Tibial nerve (tissue), 3 donors: ENCODE data around the gene VSIR.

Experiments
- POLR2A ChIP-seq, 2 donors: fragments of 450-650 bp; IDR thresholded peaks; one replicate each; pipeline ENCODE4 v1.6.1; 2017; ENCODE audit warnings: antibody characterized with exemption in 2 of 2, mild to moderate bottlenecking in 2 of 2, moderate library complexity in 2 of 2
- TF ChIP-seq, protein P1 (sequence below), 5 experiments: fragments of 200-600 bp in 3 of 5; fragments of 450-650 bp in 2 of 5; sonication (generic) in 3 of 5; IDR thresholded peaks; one replicate each; pipeline ENCODE4 v1.5.1; 2016 to 2019; ENCODE audit warnings: antibody characterized with exemption in 5 of 5, mild to moderate bottlenecking in 3 of 5, moderate library complexity in 2 of 5

DNA sequence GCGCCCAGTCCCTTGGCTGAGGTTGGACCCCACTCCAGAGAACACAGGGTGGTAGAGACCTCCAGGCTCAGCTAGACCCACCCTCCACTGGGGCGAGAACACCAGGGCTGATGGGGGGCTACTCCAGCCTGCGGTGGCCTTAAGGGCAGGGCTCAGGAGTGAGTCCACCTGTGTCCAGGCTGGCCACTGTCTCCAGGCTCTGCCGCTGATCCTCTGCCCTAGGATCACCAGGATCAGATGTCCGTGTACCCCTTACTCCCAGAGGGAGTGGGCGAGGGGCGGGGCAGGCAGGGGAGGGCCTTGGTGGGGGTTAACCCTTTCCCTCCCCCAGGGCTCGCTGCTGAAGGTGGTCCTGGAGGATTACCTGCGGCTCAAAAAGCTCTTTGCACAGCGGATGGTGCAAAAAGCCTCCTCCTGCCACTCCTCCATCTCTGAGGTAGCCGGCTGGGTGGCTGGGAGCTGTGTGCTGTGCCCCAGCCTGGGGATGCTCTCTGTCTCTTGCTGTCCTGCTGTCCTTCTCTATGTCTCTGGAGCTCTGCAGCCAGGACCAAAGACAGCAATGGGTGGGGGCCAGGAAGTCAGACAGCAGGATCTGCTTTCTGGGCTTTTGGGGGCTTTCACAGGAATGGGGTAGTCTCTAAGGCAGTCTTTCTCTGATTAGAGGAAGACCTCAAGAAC is 39.7 kb upstream of the VSIR start:
- TF ChIP-seq, protein P1, sequence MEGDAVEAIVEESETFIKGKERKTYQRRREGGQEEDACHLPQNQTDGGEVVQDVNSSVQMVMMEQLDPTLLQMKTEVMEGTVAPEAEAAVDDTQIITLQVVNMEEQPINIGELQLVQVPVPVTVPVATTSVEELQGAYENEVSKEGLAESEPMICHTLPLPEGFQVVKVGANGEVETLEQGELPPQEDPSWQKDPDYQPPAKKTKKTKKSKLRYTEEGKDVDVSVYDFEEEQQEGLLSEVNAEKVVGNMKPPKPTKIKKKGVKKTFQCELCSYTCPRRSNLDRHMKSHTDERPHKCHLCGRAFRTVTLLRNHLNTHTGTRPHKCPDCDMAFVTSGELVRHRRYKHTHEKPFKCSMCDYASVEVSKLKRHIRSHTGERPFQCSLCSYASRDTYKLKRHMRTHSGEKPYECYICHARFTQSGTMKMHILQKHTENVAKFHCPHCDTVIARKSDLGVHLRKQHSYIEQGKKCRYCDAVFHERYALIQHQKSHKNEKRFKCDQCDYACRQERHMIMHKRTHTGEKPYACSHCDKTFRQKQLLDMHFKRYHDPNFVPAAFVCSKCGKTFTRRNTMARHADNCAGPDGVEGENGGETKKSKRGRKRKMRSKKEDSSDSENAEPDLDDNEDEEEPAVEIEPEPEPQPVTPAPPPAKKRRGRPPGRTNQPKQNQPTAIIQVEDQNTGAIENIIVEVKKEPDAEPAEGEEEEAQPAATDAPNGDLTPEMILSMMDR (IDR thresholded peaks at IDR 0.05): no peak
- no peak for TF ChIP-seq POLR2A (IDR thresholded peaks at IDR 0.05)
